ENCODE results near the gene PTPRCAP.
"Not testable (repeated sequence)": the region's sequence is repeated elsewhere in the genome, so short reads cannot be mapped to it uniquely, and the experiment has no call there.

Gene PTPRCAP

DNA sequence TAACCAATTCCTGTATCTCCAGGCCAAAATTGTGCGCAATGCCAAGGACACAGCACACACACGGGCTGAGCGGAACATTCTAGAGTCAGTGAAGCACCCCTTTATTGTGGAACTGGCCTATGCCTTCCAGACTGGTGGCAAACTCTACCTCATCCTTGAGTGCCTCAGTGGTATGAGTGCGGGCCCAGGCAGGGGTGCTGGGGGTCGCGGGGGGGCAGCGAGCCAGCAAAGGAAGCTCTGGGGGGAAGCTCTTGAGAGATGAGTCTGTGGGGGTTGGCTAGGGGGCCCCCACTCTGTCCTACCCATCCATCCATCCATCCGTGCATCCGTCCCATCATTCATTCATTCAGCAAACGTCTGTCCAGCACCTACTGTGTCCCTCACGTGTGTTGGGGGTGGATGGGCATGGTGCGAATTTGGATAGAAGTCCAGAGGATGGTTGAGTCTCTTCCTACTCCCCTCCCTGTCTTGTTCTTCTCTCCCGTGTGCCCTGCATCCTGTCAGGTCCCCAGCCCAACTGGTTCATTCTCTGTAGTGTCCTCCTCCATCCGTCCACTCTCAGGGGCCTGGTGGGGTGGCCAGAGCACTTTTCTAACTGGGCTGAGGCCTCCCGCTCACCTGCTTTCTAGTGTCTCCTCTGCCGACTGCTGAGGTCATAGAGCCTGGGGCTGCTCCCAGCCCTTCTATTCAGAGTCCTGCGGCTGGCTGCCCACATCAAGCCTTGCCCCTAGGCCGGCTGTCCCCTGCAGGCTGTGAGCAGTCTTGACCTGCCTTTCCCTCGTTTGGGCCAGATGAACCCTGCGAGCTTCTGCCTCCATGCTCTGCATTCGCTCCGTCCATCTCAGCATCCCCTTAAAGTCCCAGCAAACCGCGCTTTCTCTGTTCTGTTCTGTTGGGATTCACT, 5.9 kb downstream of the PTPRCAP start:
- in situ Hi-C loops (cut with MboI; ENCODE audit: low pct_unique_long_range_greater_than_20kb, low sequenced_read_pairs): no loop called here

DNA sequence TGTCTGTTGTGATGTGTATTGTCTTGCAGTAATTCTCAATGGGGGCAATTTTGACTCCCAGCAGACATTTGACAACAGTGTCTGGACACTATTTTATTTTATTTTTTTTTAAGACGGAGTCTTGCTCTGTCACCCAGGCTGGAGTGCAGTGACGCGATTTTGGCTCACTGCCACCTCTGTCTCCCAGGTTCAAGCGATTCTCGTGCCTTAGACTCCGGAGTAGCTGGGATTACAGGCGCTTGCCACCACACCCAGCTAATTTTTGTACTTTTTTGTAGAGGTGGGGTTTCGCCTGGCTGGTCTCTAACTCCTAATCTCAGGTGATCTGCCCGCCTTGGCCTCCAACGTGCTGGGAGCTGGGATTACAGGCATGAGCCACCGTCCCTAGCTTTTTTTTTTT, 7.8 kb downstream of the PTPRCAP start:
- in situ Hi-C loops (cut with MboI; ENCODE audit: low pct_unique_long_range_greater_than_20kb, low sequenced_read_pairs): no loop called here
- DNase-seq: no peak

More for the DNA sequence above, 5.9 kb downstream of the PTPRCAP start:
- DNase-seq: no peak

DNA sequence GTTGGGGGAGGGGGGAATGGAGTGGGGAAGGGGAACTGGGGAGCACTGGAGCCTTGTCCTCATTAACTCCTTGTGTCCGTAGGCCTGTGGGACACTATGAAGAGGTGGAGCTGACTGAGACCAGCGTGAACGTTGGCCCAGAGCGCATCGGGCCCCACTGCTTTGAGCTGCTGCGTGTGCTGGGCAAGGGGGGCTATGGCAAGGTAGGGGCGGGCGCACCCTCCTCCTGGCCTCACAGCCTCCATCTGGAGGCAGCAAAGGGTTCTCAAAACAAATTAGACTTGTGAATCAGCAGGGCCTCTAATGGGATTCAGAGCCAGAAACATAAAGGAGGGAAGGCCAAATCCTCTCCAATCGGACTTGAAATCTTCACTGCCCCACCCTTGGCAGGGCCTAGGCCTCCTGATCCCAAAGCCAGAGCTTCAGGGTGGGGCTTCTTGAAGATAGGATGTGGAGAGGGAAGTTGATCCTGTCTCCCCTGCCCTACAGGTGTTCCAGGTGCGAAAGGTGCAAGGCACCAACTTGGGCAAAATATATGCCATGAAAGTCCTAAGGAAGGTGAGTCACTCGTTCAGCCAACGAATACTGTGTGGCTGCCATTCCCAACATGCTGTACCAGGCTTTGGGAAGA, 8.3 kb downstream of the PTPRCAP start:
- no peak for DNase-seq

DNA sequence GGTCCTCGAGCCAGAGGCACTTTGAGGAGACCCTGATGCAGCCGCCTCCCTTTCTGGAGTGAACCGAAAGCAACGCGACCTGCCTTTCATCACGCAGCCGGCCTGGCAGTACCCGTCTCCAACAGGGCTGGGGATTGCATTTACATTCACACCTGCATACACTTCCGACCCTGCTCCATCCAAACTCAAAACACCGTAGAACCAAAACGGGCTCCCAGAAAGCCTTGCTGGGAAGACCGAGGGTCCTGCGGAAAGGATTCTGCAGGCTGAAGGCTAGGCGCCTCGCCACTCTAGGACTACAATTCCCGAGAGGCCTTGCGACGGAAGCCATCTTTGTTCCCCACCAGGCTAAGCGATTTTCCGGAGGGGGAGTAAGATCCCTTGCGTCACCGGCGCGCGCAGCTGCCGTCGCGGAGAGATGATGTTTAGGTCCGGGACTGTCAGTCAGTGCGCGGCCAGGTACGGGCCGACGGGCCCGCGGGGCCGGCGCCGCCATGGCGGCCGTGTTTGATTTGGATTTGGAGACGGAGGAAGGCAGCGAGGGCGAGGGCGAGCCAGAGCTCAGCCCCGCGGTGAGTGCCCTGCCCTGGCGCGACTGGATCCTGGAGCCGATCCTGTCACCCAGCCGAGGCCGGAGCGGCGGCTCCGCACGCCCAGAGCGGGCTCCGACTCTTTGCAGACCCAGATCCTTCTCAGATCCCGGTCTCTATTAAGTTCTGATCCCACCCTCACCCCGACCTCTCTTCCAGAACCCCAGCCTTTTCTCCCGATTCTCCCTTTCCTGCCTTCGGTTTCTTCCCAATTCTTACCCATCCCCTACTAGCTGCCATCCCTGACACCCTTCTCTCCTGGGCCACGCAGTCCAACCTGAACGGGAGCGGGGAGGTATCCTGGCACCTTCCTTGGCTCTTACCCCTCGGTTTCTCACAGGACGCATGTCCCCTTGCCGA, 9.2 kb downstream of the PTPRCAP start, which contains the start of gene RPS6KB2:
TSS of gene RPS6KB2 (plus strand) at position 443 of the 950 bp plus-strand sequence. CDS start at position 495, 52 bp downstream.
- peak; percentile 98 for DNase-seq
- in situ Hi-C loops (cut with MboI; ENCODE audit: low pct_unique_long_range_greater_than_20kb, low sequenced_read_pairs): no loop called here

More for the DNA sequence above, 8.3 kb downstream of the PTPRCAP start:
- in situ Hi-C loops (cut with MboI; ENCODE audit: low pct_unique_long_range_greater_than_20kb, low sequenced_read_pairs): no loop called here

DNA sequence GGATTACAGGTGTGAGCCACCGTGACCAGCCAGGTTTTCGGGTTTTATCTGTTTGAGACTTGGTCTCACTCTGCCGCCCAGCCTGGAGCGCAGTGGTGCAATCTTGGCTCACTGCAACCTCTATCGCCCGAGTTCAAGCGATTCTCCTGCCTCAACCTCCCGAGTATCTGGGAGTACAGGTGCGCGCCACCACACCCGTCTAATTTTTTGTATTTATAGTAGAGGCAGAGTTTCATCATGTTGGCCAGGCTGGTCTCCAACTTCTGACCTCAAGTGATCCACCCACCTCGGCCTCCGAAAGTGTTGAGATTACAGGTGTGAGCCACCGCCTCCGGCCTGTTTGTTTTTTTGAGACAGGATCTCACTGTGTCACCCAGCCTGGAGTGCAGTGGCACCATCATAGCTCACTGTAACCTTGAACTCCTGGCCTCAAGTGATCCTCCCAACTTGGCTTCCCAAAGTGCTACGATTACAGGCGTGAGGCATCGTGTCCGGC, 10.1 kb downstream of the PTPRCAP start:
- DNase-seq; in situ Hi-C loops (cut with MboI; ENCODE audit: low pct_unique_long_range_greater_than_20kb, low sequenced_read_pairs): not testable (repeated sequence)

DNA sequence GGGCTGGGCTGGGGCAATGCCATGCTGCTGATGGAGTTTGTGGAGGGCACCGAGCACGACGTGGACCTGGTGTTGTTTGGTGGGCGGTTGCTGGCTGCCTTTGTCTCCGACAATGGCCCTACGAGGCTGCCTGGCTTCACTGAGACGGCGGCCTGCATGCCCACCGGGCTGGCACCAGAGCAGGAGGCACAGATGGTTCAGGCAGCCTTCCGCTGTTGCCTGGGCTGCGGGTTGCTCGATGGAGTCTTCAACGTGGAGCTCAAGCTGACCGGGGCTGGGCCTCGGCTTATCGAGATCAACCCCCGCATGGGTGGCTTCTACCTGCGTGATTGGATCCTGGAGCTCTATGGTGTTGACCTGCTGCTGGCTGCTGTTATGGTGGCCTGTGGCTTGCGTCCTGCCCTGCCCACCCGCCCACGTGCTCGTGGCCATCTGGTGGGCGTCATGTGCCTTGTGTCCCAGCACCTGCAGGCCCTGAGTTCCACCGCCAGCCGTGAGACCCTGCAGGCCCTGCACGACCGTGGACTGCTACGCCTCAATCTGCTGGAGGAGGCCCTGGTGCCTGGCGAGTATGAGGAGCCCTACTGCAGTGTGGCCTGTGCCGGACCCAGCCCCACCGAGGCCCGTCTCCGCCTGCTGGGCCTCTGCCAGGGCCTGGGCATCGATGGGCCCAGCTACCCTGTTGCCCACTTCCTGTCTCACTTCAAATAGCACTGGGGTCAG, 13.4 kb downstream of the PTPRCAP start:
- in situ Hi-C loops (cut with MboI; ENCODE audit: low pct_unique_long_range_greater_than_20kb, low sequenced_read_pairs): no loop called here
- DNase-seq: no peak

DNA sequence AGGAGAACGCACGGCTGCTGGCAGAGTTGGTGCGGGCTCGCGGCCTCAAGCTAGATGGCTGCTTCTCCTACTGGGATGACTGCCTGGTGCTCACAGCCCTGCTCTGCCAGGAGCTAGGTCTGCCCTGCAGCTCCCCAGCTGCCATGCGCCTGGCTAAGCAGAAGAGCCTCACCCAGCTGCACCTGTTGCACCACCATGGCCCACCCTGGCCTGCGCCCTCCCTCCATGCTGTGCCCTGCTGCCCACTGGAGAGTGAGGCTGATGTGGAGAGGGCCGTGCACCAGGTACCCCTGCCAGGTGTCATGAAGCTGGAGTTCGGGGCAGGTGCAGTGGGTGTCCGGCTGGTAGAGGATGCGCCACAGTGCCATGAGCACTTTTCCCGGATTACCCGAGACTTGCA, 14.0 kb downstream of the PTPRCAP start:
- DNase-seq: no peak
- in situ Hi-C loops (cut with MboI; ENCODE audit: low pct_unique_long_range_greater_than_20kb, low sequenced_read_pairs): no loop called here

DNA sequence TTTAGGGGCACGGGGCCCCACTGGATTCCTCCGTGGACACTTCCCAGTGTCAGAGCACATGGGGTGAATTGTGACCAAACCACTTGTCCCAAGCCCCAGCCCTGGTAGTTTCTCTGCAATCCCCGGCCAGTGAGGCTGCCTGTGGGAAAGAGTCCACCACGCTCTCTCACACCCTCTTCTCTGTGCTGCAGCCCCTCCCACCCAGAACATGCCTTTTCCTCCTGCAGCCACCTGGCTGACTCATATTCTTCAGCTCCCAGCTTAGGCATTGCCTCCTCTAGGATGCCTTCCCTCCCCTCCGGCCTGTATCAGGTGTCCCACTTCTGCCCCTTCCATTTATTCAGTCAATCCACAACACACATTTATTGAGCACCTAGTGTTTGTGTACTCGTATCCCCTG, 14.6 kb downstream of the PTPRCAP start:
- in situ Hi-C loops (cut with MboI; ENCODE audit: low pct_unique_long_range_greater_than_20kb, low sequenced_read_pairs): no loop called here
- no peak for DNase-seq

DNA sequence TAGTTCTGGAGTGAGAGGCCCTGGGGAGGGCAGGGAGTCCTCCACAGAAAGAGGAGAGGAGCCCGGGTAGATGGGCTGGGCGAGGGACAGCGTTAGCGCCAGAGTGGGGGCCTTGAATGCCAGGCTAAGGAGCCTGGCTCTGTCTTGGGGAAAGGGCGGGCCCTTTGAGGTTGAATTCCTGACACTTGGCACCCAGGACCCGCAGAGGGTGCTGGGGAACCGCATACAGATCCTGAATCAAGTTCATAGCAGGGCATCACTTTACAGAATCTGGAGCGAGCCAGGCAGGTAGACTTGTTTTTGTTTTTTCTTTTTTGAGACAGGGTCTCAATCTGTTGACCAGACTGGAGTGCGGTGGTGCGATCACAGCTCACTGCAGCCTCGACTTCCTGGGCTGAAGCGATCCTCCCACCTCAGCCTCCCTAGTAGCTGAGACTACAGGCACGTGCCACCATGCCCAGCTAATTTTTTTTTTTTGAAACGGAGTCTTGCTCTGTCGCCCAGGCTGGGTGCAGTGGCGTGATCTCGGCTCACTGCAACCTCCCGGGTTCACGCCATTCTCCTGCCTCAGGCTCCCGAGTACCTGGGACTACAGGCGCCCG, 16.0 kb downstream of the PTPRCAP start:
- in situ Hi-C loops (cut with MboI; ENCODE audit: low pct_unique_long_range_greater_than_20kb, low sequenced_read_pairs): no loop called here
- DNase-seq: no peak

DNA sequence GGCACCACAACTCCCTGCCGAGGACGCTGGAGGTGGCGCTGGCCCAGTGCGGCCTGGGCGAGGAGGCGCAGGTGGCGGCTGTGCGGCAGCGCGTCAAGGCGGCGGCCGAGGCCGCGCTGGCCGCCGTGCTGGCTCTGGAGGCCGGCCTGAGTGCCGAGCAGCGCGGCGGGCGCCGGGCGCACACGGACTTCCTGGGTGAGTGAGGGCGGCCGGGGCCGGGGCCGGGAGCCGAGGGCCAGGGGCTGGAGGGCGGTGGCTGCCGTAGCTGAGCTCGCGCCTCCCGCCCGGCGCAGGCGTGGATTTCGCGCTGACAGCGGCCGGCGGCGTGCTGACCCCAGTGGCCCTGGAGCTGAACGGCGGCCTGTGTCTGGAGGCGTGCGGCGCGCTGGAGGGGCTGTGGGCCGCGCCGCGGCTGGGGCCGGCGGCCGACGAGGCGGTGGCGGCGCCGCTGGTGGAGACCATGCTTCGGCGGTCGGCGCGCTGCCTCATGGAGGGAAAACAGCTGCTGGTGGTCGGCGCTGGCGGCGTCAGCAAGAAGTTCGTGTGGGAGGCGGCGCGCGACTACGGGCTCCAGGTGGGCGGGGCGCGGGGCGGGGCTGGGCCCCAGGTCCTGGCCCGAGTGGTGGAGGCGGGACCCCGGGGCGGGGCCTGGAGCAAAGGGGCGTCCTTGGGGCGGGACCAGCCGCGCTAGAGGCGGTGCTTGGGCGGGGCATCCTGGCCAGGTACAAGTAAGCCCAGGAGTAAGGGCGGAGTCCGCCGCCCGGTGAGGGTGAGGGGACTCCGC, 16.6 kb downstream of the PTPRCAP start:
- DNase-seq: peak; percentile 92
- in situ Hi-C loops (cut with MboI; ENCODE audit: low pct_unique_long_range_greater_than_20kb, low sequenced_read_pairs): no loop called here

DNA sequence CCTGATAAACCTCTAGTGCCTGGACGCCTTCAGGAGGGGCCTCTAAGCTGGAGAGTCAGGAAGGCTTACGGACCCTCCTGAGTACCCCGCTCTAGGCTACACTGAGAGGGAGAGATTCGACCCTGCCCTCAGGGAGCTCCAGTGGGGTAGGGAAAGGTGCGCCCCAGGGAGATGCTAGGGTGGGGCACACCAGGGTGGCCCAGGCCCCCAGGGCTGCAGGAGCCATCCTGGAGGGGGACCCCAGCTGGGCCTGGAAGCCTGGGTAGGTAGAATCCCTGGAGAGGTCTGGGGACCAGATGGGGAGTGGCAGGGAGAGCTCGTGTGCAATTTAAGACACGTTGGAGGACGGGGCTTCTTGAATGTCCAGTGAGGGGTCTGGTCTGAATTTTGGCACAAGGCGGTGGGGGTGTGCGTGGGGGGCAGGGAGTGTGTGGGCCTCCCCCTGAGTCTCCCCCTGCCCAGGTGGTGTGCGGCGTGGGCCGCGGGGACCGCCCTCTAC, 17.3 kb downstream of the PTPRCAP start:
- DNase-seq: no peak
- in situ Hi-C loops (cut with MboI; ENCODE audit: low pct_unique_long_range_greater_than_20kb, low sequenced_read_pairs): no loop called here

DNA sequence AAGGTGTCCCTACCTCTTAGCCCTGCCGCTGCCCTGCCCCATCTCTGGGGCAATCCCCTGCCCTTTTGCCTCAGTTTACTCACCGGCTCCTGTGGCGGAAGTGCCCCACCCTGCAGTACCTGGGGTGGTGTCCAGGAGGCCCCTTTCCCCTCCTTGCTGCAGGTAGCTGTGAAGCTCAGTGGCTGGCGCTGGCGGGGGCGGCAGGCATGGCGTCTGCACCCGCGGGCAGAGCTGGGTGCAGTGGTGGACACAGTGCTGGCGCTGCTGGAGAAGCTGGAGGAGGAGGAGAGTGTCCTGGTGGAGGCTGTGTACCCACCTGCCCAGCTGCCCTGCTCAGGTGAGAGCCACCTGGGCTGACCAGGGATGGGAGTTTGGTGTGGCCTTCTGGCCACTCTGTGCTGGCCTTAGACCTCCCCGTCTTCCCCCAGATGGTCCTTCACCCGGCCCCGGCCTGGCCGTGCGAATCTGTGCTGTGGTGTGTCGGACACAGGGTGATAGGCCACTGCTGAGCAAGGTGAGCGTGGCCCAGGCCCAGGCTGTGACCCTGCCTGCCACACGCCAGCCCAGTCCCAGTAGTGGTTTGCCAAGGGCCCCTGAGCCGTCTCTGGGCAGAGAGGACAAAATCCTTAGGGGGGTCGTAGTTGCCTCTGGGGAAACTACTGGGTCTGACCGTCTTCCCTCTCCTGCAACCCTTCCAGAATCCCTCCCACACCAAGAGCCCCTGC, 18.0 kb downstream of the PTPRCAP start:
- DNase-seq: no peak
- in situ Hi-C loops (cut with MboI; ENCODE audit: low pct_unique_long_range_greater_than_20kb, low sequenced_read_pairs): no loop called here

DNA sequence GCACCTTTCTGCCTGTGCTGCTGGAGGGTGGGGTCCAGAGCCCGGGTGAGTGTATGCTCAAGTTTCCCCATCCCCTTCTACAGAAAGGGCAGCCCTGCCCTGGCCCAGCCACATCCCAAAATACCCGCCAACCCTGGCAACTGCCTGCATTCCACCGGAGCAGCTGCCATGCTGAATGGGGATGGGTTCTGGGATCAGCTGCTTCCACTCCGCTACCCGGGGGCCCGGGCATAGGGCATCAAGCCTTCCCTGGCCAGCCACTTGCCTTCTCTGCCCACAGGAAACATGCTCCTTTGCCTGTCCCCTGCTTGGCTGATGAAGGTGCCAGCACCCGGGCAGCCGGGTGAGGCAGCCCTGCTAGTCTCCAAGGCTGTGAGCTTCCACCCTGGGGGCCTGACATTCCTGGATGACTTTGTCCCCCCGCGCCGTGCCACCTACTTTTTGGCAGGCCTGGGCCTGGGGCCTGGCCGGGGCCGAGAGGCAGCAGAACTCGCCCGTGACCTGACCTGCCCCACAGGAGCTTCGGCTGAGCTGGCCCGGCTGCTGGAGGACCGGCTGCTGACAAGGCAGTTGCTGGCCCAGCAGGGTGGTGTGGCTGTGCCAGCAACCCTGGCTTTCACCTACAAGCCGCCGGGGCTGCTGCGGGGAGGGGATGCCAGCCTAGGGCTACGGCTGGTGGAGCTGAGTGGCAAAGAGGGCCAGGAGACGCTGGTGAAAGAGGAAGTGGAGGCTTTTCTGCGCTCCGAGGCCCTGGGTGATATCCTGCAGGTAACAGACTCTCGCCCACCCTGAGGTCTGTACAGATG, 18.8 kb downstream of the PTPRCAP start:
- in situ Hi-C loops (cut with MboI; ENCODE audit: low pct_unique_long_range_greater_than_20kb, low sequenced_read_pairs): no loop called here
- peak; percentile 30 for DNase-seq

DNA sequence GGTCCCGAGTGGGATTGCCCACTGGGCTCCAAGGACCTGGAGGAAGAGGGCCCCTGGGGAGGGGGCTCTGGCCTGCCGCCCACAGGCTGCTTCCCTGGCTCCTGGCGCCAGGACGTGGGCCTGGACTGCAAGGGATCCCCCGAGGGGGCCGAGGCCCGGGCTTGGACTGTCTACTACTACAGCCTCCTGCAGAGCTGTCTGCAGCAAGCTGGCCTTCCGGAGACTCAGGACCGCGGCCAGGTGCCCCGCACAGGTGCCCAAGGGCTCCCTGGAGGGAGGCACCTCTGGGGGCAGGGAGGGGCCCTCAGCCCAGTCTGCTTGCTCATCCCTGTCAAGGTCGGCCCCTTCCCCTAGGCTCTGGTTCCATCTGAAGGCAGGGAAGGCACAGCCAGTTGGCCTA, 20.1 kb downstream of the PTPRCAP start:
- in situ Hi-C loops (cut with MboI; ENCODE audit: low pct_unique_long_range_greater_than_20kb, low sequenced_read_pairs): no loop called here
- no peak for DNase-seq

DNA sequence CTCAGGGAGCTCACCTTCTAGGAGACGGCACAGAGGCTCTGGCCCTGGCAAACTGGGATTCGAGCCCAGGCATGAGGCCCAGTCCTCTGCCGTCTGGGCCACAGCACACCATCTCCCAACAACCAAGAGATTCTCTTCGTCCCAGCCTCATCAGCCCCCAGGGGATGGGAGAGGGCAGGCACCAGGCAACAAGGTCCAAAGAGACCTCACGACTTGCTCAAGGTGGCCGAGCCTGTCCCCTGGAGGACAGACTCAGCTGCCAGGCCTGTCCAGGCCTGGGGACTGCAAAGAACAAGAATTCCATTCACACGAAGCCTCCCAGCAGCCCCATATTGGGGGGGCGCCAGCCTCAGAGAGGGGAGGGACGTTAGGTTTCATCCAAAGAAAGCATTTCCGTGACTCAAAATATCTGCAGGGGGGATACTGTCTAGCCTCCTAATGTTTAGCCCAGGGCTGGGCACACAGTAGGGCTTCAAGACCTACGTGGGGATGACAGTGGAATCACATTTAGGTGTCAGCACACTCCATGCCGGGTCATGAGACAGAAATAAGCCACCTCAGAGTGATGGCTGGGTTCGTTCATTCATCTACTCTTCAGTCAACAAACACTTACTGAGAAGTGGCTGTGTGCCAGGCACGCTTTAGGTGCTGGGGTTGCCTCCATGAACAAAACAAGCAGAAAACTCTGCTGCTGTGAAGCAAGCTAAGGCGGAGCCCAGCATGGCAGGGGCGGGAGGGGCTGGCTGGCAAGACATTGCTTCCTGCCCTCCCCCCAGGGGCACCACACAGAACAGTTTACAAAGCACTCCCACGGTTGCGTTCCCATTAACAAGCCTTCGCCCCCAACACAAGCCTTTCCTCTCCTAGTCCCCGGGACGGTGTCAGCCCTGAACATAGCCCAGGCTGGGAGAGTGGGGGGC, 20.8 kb downstream of the PTPRCAP start:
- in situ Hi-C loops (cut with MboI; ENCODE audit: low pct_unique_long_range_greater_than_20kb, low sequenced_read_pairs): no loop called here

More for the DNA sequence above, 20.8 kb downstream of the PTPRCAP start:
- peak; percentile 43 for DNase-seq
